Measurements from ENCODE around the gene CKMT2.
A peak's percentile ranks its signal among the peaks of the same experiment; 100 is the strongest.
"Not testable (repeated sequence)": the region's sequence is repeated elsewhere in the genome, so short reads cannot be mapped to it uniquely, and the experiment has no call there.

The CKMT2 gene

GRCh38 chr5:81254886-81255559 lies 21.9 kb downstream of the CKMT2 start:
- CTCF ChIA-PET, result interaction anchor here (1.1 kb wide), 1 partner anchor 62 kb away, joined by 3 read pairs; no protein-coding TSS in a partner anchor
- H3K9me3 ChIP-seq (ENCODE audit: control extremely low read depth in 1 of 5, control insufficient read depth in 4 of 5, insufficient read depth in 2 of 5, low read depth in 1 of 5, low read length in 4 of 5), result peaks cover 0 to 6% (median 2%) of the 10 kb centered on the region in 5 experiments
- H3K36me3 ChIP-seq (ENCODE audit: control insufficient read depth in 4 of 4, insufficient read depth in 4 of 4, low read length in 3 of 4), result peaks cover 0 to 12% (median 8%) of the 10 kb centered on the region in 4 experiments
- no peaks in the 10 kb centered on the region for H3K27me3 ChIP-seq (replicated peaks in 2 of 5; ENCODE audit: control insufficient read depth in 4 of 5, insufficient read depth in 5 of 5, low read length in 4 of 5)
- H3K4me3 ChIP-seq (ENCODE audit: control insufficient read depth in 1 of 7, extremely low read depth in 1 of 7, insufficient read depth in 4 of 7, low read depth in 2 of 7, low read length in 6 of 7), result no peak overlapping the region
- peaks cover 0 to 6% (median 2%) of the 10 kb centered on the region in 4 experiments for H3K4me1 ChIP-seq (ENCODE audit: control extremely low read depth in 1 of 4, control insufficient read depth in 4 of 4, insufficient read depth in 4 of 4, low read length in 3 of 4)
- 98% methylated on average over 19 of the region's 21 CpGs for WGBS (ENCODE audit: insufficient coverage)
- POLR2A ChIA-PET, result no interaction called here
- no peak overlapping the region for H3K27ac ChIP-seq (ENCODE audit: insufficient read depth in 1 of 2, low read depth in 1 of 2, low read length in 2 of 2, poor library complexity in 1 of 2, severe bottlenecking in 2 of 2)
- no peak for DNase-seq

- Histone ChIP-seq H3K9me3 (ENCODE audit: control extremely low read depth in 1 of 5, control insufficient read depth in 4 of 5, insufficient read depth in 2 of 5, low read depth in 1 of 5, low read length in 4 of 5) (peaks cover 0 to 3% (median 2%) of the 10 kb centered on the region in 5 experiments), H3K27me3 (replicated peaks in 2 of 5; ENCODE audit: control insufficient read depth in 4 of 5, insufficient read depth in 5 of 5, low read length in 4 of 5) (no peaks in the 10 kb centered on the region), H3K4me1 (ENCODE audit: control extremely low read depth in 1 of 4, control insufficient read depth in 4 of 4, insufficient read depth in 4 of 4, low read length in 3 of 4) (peaks cover 0 to 6% (median 2%) of the 10 kb centered on the region in 4 experiments), H3K27ac (ENCODE audit: insufficient read depth in 1 of 2, low read depth in 1 of 2, low read length in 2 of 2, poor library complexity in 1 of 2, severe bottlenecking in 2 of 2) (no peak overlapping the region), H3K36me3 (ENCODE audit: control insufficient read depth in 4 of 4, insufficient read depth in 4 of 4, low read length in 3 of 4) (peaks cover 0 to 10% (median under 1%) of the 10 kb centered on the region in 4 experiments), H3K4me3 (ENCODE audit: control insufficient read depth in 1 of 7, extremely low read depth in 1 of 7, insufficient read depth in 4 of 7, low read depth in 2 of 7, low read length in 6 of 7) (no peak overlapping the region)
- ChIA-PET POLR2A (no interaction called here), CTCF (no interaction called here)
- no peak for DNase-seq
- WGBS (ENCODE audit: insufficient coverage), result 100% methylated on average over 1 of the region's 1 CpG
These were observed 23.6 kb downstream of the CKMT2 start for GRCh38 chr5:81256766-81257165.

GRCh38 chr5:81262796-81263195 lies 29.7 kb downstream of the CKMT2 start:
- H3K9me3 ChIP-seq (ENCODE audit: control extremely low read depth in 1 of 5, control insufficient read depth in 4 of 5, insufficient read depth in 2 of 5, low read depth in 1 of 5, low read length in 4 of 5); H3K4me1 ChIP-seq (ENCODE audit: control extremely low read depth in 1 of 4, control insufficient read depth in 4 of 4, insufficient read depth in 4 of 4, low read length in 3 of 4); H3K27ac ChIP-seq (ENCODE audit: insufficient read depth in 1 of 2, low read depth in 1 of 2, low read length in 2 of 2, poor library complexity in 1 of 2, severe bottlenecking in 2 of 2); POLR2A ChIA-PET; H3K27me3 ChIP-seq (replicated peaks in 2 of 5; ENCODE audit: control insufficient read depth in 4 of 5, insufficient read depth in 5 of 5, low read length in 4 of 5); H3K36me3 ChIP-seq (ENCODE audit: control insufficient read depth in 4 of 4, insufficient read depth in 4 of 4, low read length in 3 of 4); CTCF ChIA-PET; H3K4me3 ChIP-seq (ENCODE audit: control insufficient read depth in 1 of 7, extremely low read depth in 1 of 7, insufficient read depth in 4 of 7, low read depth in 2 of 7, low read length in 6 of 7); DNase-seq: not testable (repeated sequence)
- WGBS (ENCODE audit: insufficient coverage), result 100% methylated on average over 1 of the region's 1 CpG

DNA sequence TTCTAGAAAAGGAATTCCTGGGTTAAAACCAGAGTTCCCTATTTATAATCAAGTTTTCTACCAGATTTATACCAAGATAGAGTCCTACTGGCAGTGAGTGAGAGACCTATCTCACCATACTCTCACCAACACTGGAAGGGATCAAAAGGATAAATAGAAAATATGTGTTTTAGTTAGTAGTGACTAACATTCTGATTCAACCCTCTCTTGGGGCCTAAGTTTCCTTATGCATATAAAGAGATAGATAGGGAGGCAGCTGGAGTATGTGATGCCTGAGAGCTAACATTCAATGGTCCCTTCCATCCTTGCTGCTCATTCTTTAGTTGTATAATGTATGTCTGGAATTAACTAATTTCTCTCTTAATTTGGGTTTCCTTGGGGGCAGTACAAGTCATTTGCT lies 32.0 kb downstream of the CKMT2 start:
- H3K27ac ChIP-seq (ENCODE audit: insufficient read depth in 1 of 2, low read depth in 1 of 2, low read length in 2 of 2, poor library complexity in 1 of 2, severe bottlenecking in 2 of 2), result no peak overlapping the region
- CTCF ChIA-PET, result no interaction called here
- no peak for DNase-seq
- peaks cover 0 to 3% (median 0%) of the 10 kb centered on the region in 4 experiments for H3K4me1 ChIP-seq (ENCODE audit: control extremely low read depth in 1 of 4, control insufficient read depth in 4 of 4, insufficient read depth in 4 of 4, low read length in 3 of 4)
- peaks cover 0 to 3% (median 0%) of the 10 kb centered on the region in 5 experiments for H3K9me3 ChIP-seq (ENCODE audit: control extremely low read depth in 1 of 5, control insufficient read depth in 4 of 5, insufficient read depth in 2 of 5, low read depth in 1 of 5, low read length in 4 of 5)
- H3K36me3 ChIP-seq (ENCODE audit: control insufficient read depth in 4 of 4, insufficient read depth in 4 of 4, low read length in 3 of 4), result peaks cover 0 to 3% (median 1%) of the 10 kb centered on the region in 4 experiments
- H3K27me3 ChIP-seq (replicated peaks in 2 of 5; ENCODE audit: control insufficient read depth in 4 of 5, insufficient read depth in 5 of 5, low read length in 4 of 5), result no peaks in the 10 kb centered on the region
- H3K4me3 ChIP-seq (ENCODE audit: control insufficient read depth in 1 of 7, extremely low read depth in 1 of 7, insufficient read depth in 4 of 7, low read depth in 2 of 7, low read length in 6 of 7), result no peak overlapping the region
- POLR2A ChIA-PET, result no interaction called here

DNA sequence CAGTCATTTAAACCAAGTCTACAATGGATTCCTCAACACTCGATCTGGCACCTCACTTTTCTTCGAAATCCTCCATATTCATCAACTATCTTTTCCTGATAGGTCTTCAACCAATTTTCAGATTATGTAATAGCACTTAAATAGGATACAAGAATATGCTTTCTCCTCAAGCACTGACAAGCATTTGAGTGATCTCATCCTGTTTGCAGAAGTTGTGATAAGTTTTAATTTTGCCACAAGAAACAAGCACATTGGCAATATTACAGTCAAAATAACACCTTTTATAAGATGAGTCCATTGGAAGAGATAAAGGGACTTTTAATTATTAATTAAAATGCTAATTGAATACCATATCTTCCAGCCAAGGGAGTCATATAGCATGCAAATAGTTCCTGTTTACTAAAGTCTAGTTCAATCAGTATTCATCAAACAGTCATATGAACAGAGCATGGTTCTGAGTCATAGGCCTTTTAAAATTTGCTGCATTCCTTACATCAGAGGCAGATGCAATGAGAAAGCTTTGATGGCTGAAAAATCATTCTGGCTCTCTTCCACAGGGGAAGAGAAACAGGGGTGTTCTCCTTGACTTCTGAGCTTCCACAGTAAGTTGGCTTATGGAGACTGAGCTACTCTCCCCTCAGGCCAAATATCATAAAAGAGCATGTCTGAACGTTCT lies 35.5 kb downstream of the CKMT2 start:
- POLR2A ChIA-PET, result no interaction called here
- H3K27me3 ChIP-seq (replicated peaks in 2 of 5; ENCODE audit: control insufficient read depth in 4 of 5, insufficient read depth in 5 of 5, low read length in 4 of 5), result no peaks in the 10 kb centered on the region
- peaks cover 0 to 17% (median 2%) of the 10 kb centered on the region in 5 experiments for H3K9me3 ChIP-seq (ENCODE audit: control extremely low read depth in 1 of 5, control insufficient read depth in 4 of 5, insufficient read depth in 2 of 5, low read depth in 1 of 5, low read length in 4 of 5)
- H3K36me3 ChIP-seq (ENCODE audit: control insufficient read depth in 4 of 4, insufficient read depth in 4 of 4, low read length in 3 of 4), result peaks cover 0 to 3% (median 1%) of the 10 kb centered on the region in 4 experiments
- H3K4me1 ChIP-seq (ENCODE audit: control extremely low read depth in 1 of 4, control insufficient read depth in 4 of 4, insufficient read depth in 4 of 4, low read length in 3 of 4), result peaks cover 0 to 3% (median 0%) of the 10 kb centered on the region in 4 experiments
- WGBS (ENCODE audit: insufficient coverage), result 96% methylated on average over 3 of the region's 3 CpGs
- peak in 2 of 3 donors; percentile 2 to 10 for DNase-seq
- H3K27ac ChIP-seq (ENCODE audit: insufficient read depth in 1 of 2, low read depth in 1 of 2, low read length in 2 of 2, poor library complexity in 1 of 2, severe bottlenecking in 2 of 2), result no peak overlapping the region
- H3K4me3 ChIP-seq (ENCODE audit: control insufficient read depth in 1 of 7, extremely low read depth in 1 of 7, insufficient read depth in 4 of 7, low read depth in 2 of 7, low read length in 6 of 7), result no peak overlapping the region
- CTCF ChIA-PET, result interaction anchor here (1.0 kb wide), 1 partner anchor 31 kb away, joined by 3 read pairs; no protein-coding TSS in a partner anchor

DNA sequence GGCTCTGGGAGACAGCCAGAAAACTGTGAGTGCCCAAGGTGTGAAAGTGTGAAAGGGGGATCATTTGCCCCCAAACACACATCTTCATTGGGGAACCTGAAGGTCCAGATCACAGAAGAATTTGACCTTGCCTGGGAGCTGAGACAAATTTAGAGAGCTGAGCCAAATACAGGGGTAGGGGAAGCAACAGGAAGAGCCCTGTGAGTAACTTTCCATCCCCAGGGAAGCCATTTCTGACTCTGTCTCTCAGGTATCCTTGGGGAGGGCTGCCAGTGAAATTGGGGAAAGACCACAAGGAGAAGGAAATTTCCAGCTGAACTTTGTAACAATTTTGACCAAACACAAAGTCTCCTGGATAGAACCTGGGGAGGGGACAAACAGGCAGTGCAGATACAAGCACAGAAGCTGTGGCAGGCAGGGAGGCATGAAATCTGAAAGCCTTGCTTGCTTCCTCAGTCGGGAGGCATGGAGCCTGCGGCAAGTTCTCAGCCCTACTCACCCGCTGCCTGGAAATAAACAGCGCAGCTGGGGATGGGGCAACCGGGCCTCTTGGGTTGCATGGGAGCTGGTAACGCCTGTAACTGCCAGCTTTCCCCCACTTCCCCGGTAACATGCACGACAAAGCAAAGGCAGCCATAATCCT lies 36.8 kb downstream of the CKMT2 start:
- peaks cover 0 to 24% (median 2%) of the 10 kb centered on the region in 5 experiments for H3K9me3 ChIP-seq (ENCODE audit: control extremely low read depth in 1 of 5, control insufficient read depth in 4 of 5, insufficient read depth in 2 of 5, low read depth in 1 of 5, low read length in 4 of 5)
- ChIA-PET POLR2A (no interaction called here), CTCF (no interaction called here)
- H3K36me3 ChIP-seq (ENCODE audit: control insufficient read depth in 4 of 4, insufficient read depth in 4 of 4, low read length in 3 of 4), result peaks cover 0 to 3% (median 1%) of the 10 kb centered on the region in 4 experiments
- no peak overlapping the region for H3K4me3 ChIP-seq (ENCODE audit: control insufficient read depth in 1 of 7, extremely low read depth in 1 of 7, insufficient read depth in 4 of 7, low read depth in 2 of 7, low read length in 6 of 7)
- no peak for DNase-seq
- WGBS (ENCODE audit: insufficient coverage), result 98% methylated on average over 8 of the region's 8 CpGs
- no peaks in the 10 kb centered on the region for H3K27me3 ChIP-seq (replicated peaks in 2 of 5; ENCODE audit: control insufficient read depth in 4 of 5, insufficient read depth in 5 of 5, low read length in 4 of 5)
- peaks cover 0 to 3% (median 0%) of the 10 kb centered on the region in 4 experiments for H3K4me1 ChIP-seq (ENCODE audit: control extremely low read depth in 1 of 4, control insufficient read depth in 4 of 4, insufficient read depth in 4 of 4, low read length in 3 of 4)
- H3K27ac ChIP-seq (ENCODE audit: insufficient read depth in 1 of 2, low read depth in 1 of 2, low read length in 2 of 2, poor library complexity in 1 of 2, severe bottlenecking in 2 of 2), result no peak overlapping the region
